Measurements from ENCODE around the gene STK17B.

STK17B gene

GRCh38 chr2:196105951-196106350 lies 65.4 kb downstream of the STK17B start:
- H3K36me3 ChIP-seq (ENCODE audit: insufficient read depth, low read length), result no peaks in the 10 kb centered on the region
- no peaks in the 10 kb centered on the region for H3K9me2 ChIP-seq (replicated peaks; ENCODE audit: low read depth, low read length)
- H3K9me3 ChIP-seq (ENCODE audit: insufficient read depth, low read depth, low read length), result no peaks in the 10 kb centered on the region
- TF ChIP-seq EZH2phosphoT487 (IDR thresholded peaks at IDR 0.05; ENCODE audit: borderline replicate concordance) (no peak), CTCF (conservative IDR thresholded peaks at IDR 0.05; ENCODE audit: low read length) (no peak)
- H4K20me1 ChIP-seq (ENCODE audit: insufficient read depth, low read length, poor library complexity, severe bottlenecking), result no peaks in the 10 kb centered on the region
- no peaks in the 10 kb centered on the region for H3K79me2 ChIP-seq (ENCODE audit: insufficient read depth, low read length)
- H3K4me1 ChIP-seq (ENCODE audit: insufficient read depth, low read length, poor library complexity, severe bottlenecking), result peaks cover 16% of the 10 kb centered on the region
- H2AFZ ChIP-seq (ENCODE audit: low read length), result peak overlapping the region; percentile 40
- peak overlapping the region; percentile 10 for H3K9ac ChIP-seq (ENCODE audit: low read depth, low read length, poor library complexity, severe bottlenecking)
- peak overlapping the region; percentile 33 for H3K4me3 ChIP-seq (ENCODE audit: low read length, poor library complexity, severe bottlenecking)
- H3F3A ChIP-seq (ENCODE audit: low read depth), result no peaks in the 10 kb centered on the region
- no peaks in the 10 kb centered on the region for H3K27me3 ChIP-seq (ENCODE audit: insufficient read depth, low read length, poor library complexity, severe bottlenecking)
- peak overlapping the region; percentile 64 for H3K4me2 ChIP-seq (ENCODE audit: low read depth, low read length, poor library complexity, severe bottlenecking)

GRCh38 chr2:196104066-196104465 lies 67.3 kb downstream of the STK17B start:
- H3K79me2 ChIP-seq (ENCODE audit: insufficient read depth, low read length), result no peaks in the 10 kb centered on the region
- no peaks in the 10 kb centered on the region for H3K9me2 ChIP-seq (replicated peaks; ENCODE audit: low read depth, low read length)
- H2AFZ ChIP-seq (ENCODE audit: low read length), result 0 out of 2 replicates have a peak overlapping the region, but pooled peaks have one; percentile 10
- no peaks in the 10 kb centered on the region for H3K36me3 ChIP-seq (ENCODE audit: insufficient read depth, low read length)
- TF ChIP-seq EZH2phosphoT487 (IDR thresholded peaks at IDR 0.05; ENCODE audit: borderline replicate concordance) (no peak), CTCF (conservative IDR thresholded peaks at IDR 0.05; ENCODE audit: low read length) (no peak)
- no peaks in the 10 kb centered on the region for H4K20me1 ChIP-seq (ENCODE audit: insufficient read depth, low read length, poor library complexity, severe bottlenecking)
- H3K4me2 ChIP-seq (ENCODE audit: low read depth, low read length, poor library complexity, severe bottlenecking), result no peak overlapping the region
- peaks cover 16% of the 10 kb centered on the region for H3K4me1 ChIP-seq (ENCODE audit: insufficient read depth, low read length, poor library complexity, severe bottlenecking)
- no peaks in the 10 kb centered on the region for H3K9me3 ChIP-seq (ENCODE audit: insufficient read depth, low read depth, low read length)
- H3K4me3 ChIP-seq (ENCODE audit: low read length, poor library complexity, severe bottlenecking), result no peak overlapping the region
- no peaks in the 10 kb centered on the region for H3F3A ChIP-seq (ENCODE audit: low read depth)
- H3K9ac ChIP-seq (ENCODE audit: low read depth, low read length, poor library complexity, severe bottlenecking), result no peak overlapping the region
- no peaks in the 10 kb centered on the region for H3K27me3 ChIP-seq (ENCODE audit: insufficient read depth, low read length, poor library complexity, severe bottlenecking)

- no peak overlapping the region for H3K4me3 ChIP-seq (ENCODE audit: low read length, poor library complexity, severe bottlenecking)
- no peak overlapping the region for H3K4me2 ChIP-seq (ENCODE audit: low read depth, low read length, poor library complexity, severe bottlenecking)
- no peak overlapping the region for H3K9ac ChIP-seq (ENCODE audit: low read depth, low read length, poor library complexity, severe bottlenecking)
- H3F3A ChIP-seq (ENCODE audit: low read depth), result no peaks in the 10 kb centered on the region
- H3K9me3 ChIP-seq (ENCODE audit: insufficient read depth, low read depth, low read length), result no peaks in the 10 kb centered on the region
- H3K9me2 ChIP-seq (replicated peaks; ENCODE audit: low read depth, low read length), result no peaks in the 10 kb centered on the region
- H3K79me2 ChIP-seq (ENCODE audit: insufficient read depth, low read length), result no peaks in the 10 kb centered on the region
- TF ChIP-seq CTCF (conservative IDR thresholded peaks at IDR 0.05; ENCODE audit: low read length), result no peak
- TF ChIP-seq EZH2phosphoT487 (IDR thresholded peaks at IDR 0.05; ENCODE audit: borderline replicate concordance), result no peak
- H3K4me1 ChIP-seq (ENCODE audit: insufficient read depth, low read length, poor library complexity, severe bottlenecking), result peaks cover 16% of the 10 kb centered on the region
- no peaks in the 10 kb centered on the region for H3K27me3 ChIP-seq (ENCODE audit: insufficient read depth, low read length, poor library complexity, severe bottlenecking)
- no peaks in the 10 kb centered on the region for H3K36me3 ChIP-seq (ENCODE audit: insufficient read depth, low read length)
- H4K20me1 ChIP-seq (ENCODE audit: insufficient read depth, low read length, poor library complexity, severe bottlenecking), result no peaks in the 10 kb centered on the region
- 0 out of 2 replicates have a peak overlapping the region, but pooled peaks have one; percentile 10 for H2AFZ ChIP-seq (ENCODE audit: low read length)
These were observed 67.8 kb downstream of the STK17B start for GRCh38 chr2:196103626-196104025.
